HG03196 (cell line): Measurements from ENCODE around the gene ASCC3.
"Not testable (repeated sequence)": the region's sequence is repeated elsewhere in the genome, so short reads cannot be mapped to it uniquely, and the experiment has no call there.

Experiments
- ATAC-seq: cut with Tn5 transposase; IDR thresholded peaks from one replicate; pipeline ENCODE4 v1.9.1; 2021; ENCODE audit not compliant: unreplicated experiment

ASCC3 gene

GRCh38 chr6:100890646-100891045 is 9.5 kb upstream of the ASCC3 start:
- ATAC-seq: not testable (repeated sequence)

- no peak for ATAC-seq
Observed at GRCh38 chr6:100889351-100889750, 8.2 kb upstream of the ASCC3 start.

GRCh38 chr6:100886076-100886475 is 4.9 kb upstream of the ASCC3 start:
- ATAC-seq: no peak

GRCh38 chr6:100883347-100883746 is 2.2 kb upstream of the ASCC3 start:
- no peak for ATAC-seq

GRCh38 chr6:100881707-100882040 is 545 bp upstream of the ASCC3 start:
- peak; percentile 16 for ATAC-seq

GRCh38 chr6:100880149-100880852 is 828 bp downstream of the ASCC3 start:
- ATAC-seq: no peak

GRCh38 chr6:100879317-100879716 is 1.8 kb downstream of the ASCC3 start:
- no peak for ATAC-seq

- no peak for ATAC-seq
Observed at GRCh38 chr6:100877851-100878250, 3.3 kb downstream of the ASCC3 start.

GRCh38 chr6:100876251-100876650 is 4.9 kb downstream of the ASCC3 start:
- ATAC-seq: no peak

GRCh38 chr6:100865525-100865924 is 15.6 kb downstream of the ASCC3 start:
- no peak for ATAC-seq

GRCh38 chr6:100862063-100862462 is 19.1 kb downstream of the ASCC3 start:
- ATAC-seq: no peak

GRCh38 chr6:100856146-100856545 is 25.0 kb downstream of the ASCC3 start:
- no peak for ATAC-seq

- ATAC-seq: no peak
Observed at GRCh38 chr6:100851819-100852218, 29.3 kb downstream of the ASCC3 start.

GRCh38 chr6:100850174-100850573 is 31.0 kb downstream of the ASCC3 start:
- no peak for ATAC-seq

- peak; percentile 87 for ATAC-seq
Observed at GRCh38 chr6:100846276-100846675, 34.9 kb downstream of the ASCC3 start.

- ATAC-seq: no peak
Observed at GRCh38 chr6:100845676-100846075, 35.5 kb downstream of the ASCC3 start.

- no peak for ATAC-seq
Observed at GRCh38 chr6:100839419-100839818, 41.7 kb downstream of the ASCC3 start.

- no peak for ATAC-seq
Observed at GRCh38 chr6:100838011-100838410, 43.1 kb downstream of the ASCC3 start.

GRCh38 chr6:100833972-100834574 is 47.1 kb downstream of the ASCC3 start:
- no peak for ATAC-seq

- ATAC-seq: not testable (repeated sequence)
Observed at GRCh38 chr6:100829077-100829595, 52.0 kb downstream of the ASCC3 start.

GRCh38 chr6:100823041-100823440 is 58.1 kb downstream of the ASCC3 start:
- ATAC-seq: no peak

GRCh38 chr6:100818066-100818465 is 63.1 kb downstream of the ASCC3 start:
- ATAC-seq: no peak

GRCh38 chr6:100810015-100810414 is 71.1 kb downstream of the ASCC3 start:
- no peak for ATAC-seq
